GM19455 (cell line): Measurements from ENCODE around the gene FGG.

ENCODE experiments used
- ATAC-seq: cut with Tn5 transposase; IDR thresholded peaks from one replicate; pipeline ENCODE4 v1.9.1; 2021; ENCODE audit not compliant: unreplicated experiment

Gene FGG

GRCh38 chr4:154612472-154613414 is at the start of gene FGG:
FGG (minus strand) TSS chr4:154612656; CDS start chr4:154612609, 47 bp downstream.
- ATAC-seq, result no peak

- ATAC-seq, result no peak
These were observed 47.6 kb upstream of the FGG start for GRCh38 chr4:154660052-154660451.

GRCh38 chr4:154658680-154659405 is 46.4 kb upstream of the FGG start:
- no peak for ATAC-seq

GRCh38 chr4:154643493-154643892 is 31.0 kb upstream of the FGG start:
- ATAC-seq, result no peak

- no peak for ATAC-seq
These were observed 30.0 kb upstream of the FGG start for GRCh38 chr4:154642373-154643009.

GRCh38 chr4:154640999-154641398 is 28.5 kb upstream of the FGG start:
- no peak for ATAC-seq

- ATAC-seq, result no peak
These were observed 21.6 kb upstream of the FGG start for GRCh38 chr4:154634058-154634457.

- ATAC-seq, result no peak
These were observed 19.4 kb upstream of the FGG start for GRCh38 chr4:154631828-154632227.

- no peak for ATAC-seq
These were observed 17.9 kb upstream of the FGG start for GRCh38 chr4:154630324-154630723.

GRCh38 chr4:154626793-154627484 is 14.5 kb upstream of the FGG start:
- peak; percentile 75 for ATAC-seq

- ATAC-seq, result no peak
These were observed 13.5 kb upstream of the FGG start for GRCh38 chr4:154625971-154626370.

- ATAC-seq, result no peak
These were observed 11.5 kb upstream of the FGG start for GRCh38 chr4:154623995-154624394.

GRCh38 chr4:154623436-154623835 is 11.0 kb upstream of the FGG start:
- ATAC-seq, result no peak

- ATAC-seq, result peak; percentile 50
These were observed 10.1 kb upstream of the FGG start for GRCh38 chr4:154622598-154622997.

- no peak for ATAC-seq
These were observed 7.7 kb upstream of the FGG start for GRCh38 chr4:154620111-154620510.

- ATAC-seq, result peak; percentile 65
These were observed 6.4 kb upstream of the FGG start for GRCh38 chr4:154618708-154619315.

GRCh38 chr4:154617820-154618317 is 5.4 kb upstream of the FGG start:
- no peak for ATAC-seq

GRCh38 chr4:154616731-154617130 is 4.3 kb upstream of the FGG start:
- peak; percentile 93 for ATAC-seq

GRCh38 chr4:154616287-154616686 is 3.8 kb upstream of the FGG start:
- no peak for ATAC-seq

GRCh38 chr4:154615211-154615610 is 2.8 kb upstream of the FGG start:
- no peak for ATAC-seq
